Measurements from ENCODE around the gene SLC25A42.
A peak's percentile ranks its signal among the peaks of the same experiment; 100 is the strongest.

DNA sequence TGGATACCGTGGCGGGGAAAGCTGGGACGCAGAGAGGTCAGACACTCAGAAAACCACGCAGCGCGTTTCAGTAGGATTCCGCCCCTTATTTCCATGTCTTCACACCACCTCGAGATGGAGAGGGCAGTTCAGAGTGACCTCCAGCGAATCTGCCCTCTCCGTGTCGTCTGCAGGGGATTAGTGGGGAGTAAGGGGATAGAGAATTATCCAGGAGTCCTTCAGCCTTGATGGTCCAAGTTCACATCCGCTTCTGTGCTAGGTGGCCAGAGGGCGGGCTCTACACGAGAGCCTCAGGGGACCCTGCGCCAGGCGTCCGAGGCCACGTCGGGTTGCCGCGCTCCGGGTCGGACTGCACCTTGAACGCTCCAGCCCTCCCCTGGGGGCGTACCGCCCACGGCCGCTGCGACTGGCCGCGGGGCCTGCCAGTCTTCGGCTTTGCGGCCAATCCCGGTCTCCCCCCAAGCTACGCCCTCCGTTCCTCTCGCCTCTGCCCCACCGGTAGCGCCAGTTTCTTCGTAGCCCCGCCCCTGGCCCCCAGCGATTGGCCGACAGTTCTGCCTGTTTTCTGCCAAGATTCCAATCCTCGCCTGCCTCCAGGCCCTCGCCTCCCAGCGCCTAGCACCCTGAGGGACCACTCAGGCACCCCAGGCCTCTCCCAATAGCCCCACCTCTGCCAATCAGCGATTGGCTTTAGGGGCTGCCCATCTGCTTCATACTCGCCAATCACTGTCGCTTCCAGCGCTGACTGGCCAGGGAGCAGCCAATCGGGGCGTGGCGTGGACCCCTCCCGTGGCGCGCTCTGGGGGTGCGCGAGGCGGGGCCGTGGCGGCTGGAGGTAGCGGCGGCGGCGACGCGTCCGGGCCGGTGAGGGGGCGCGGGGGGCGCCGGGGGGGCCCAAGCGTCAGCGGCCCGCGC, at the start of gene SLC25A42:
- TF ChIP-seq POLR2A (IDR thresholded peaks at IDR 0.05) (peak in 1 of 2 donors; percentile 20), EP300 (IDR thresholded peaks at IDR 0.05) (no peak)
